HEK293 (cell line): Measurements from ENCODE around the gene CCDC167.

ENCODE experiments used
- GLIS2 ChIP-seq: fragments of 450-650 bp; formaldehyde crosslinking; IDR thresholded peaks from 2 replicates; pipeline ENCODE4 v1.5.1; 2016; ENCODE audit warnings: missing biosample characterization, missing genetic modification characterization
- KLF1 ChIP-seq: fragments of 450-650 bp; formaldehyde crosslinking; IDR thresholded peaks from 2 replicates; pipeline ENCODE4 v1.5.1; 2016; ENCODE audit warnings: missing biosample characterization, missing genetic modification characterization
- MZF1 ChIP-seq: fragments of 450-650 bp; formaldehyde crosslinking; IDR thresholded peaks from 2 replicates; pipeline ENCODE4 v1.5.1; 2017; ENCODE audit warnings: missing biosample characterization, missing genetic modification characterization, borderline replicate concordance
- REPIN1 ChIP-seq: fragments of 450-650 bp; formaldehyde crosslinking; IDR thresholded peaks from 2 replicates; pipeline ENCODE4 v1.5.1; 2017; ENCODE audit warnings: missing biosample characterization, missing genetic modification characterization, low read depth
- REST ChIP-seq: fragments of 450-650 bp; formaldehyde crosslinking; IDR thresholded peaks from 2 replicates; pipeline ENCODE4 v1.5.1; 2016; ENCODE audit warnings: missing biosample characterization, missing genetic modification characterization
- SP2 ChIP-seq: fragments of 450-650 bp; formaldehyde crosslinking; IDR thresholded peaks from 2 replicates; pipeline ENCODE4 v1.5.1; 2016; ENCODE audit warnings: missing biosample characterization, missing genetic modification characterization
- TSHZ1 ChIP-seq: fragments of 450-650 bp; formaldehyde crosslinking; IDR thresholded peaks from 2 replicates; pipeline ENCODE4 v1.5.1; 2016; ENCODE audit warnings: missing biosample characterization, missing genetic modification characterization, borderline replicate concordance
- ZNF138 ChIP-seq: fragments of 450-650 bp; formaldehyde crosslinking; IDR thresholded peaks from 2 replicates; pipeline ENCODE4 v1.5.1; 2016; ENCODE audit warnings: missing biosample characterization, missing genetic modification characterization, borderline replicate concordance
- ZNF184 ChIP-seq: fragments of 450-650 bp; IDR thresholded peaks from 2 replicates; pipeline ENCODE4 v1.5.1; 2018; ENCODE audit warnings: missing biosample characterization, mild to moderate bottlenecking, missing genetic modification characterization
- ZNF214 ChIP-seq: fragments of 450-650 bp; formaldehyde crosslinking; IDR thresholded peaks from 2 replicates; pipeline ENCODE4 v1.5.1; 2017; ENCODE audit warnings: missing biosample characterization, mild to moderate bottlenecking, missing genetic modification characterization, borderline replicate concordance
- ZNF404 ChIP-seq: fragments of 450-650 bp; formaldehyde crosslinking; IDR thresholded peaks from 2 replicates; pipeline ENCODE4 v1.5.1; 2017; ENCODE audit warnings: missing biosample characterization, missing genetic modification characterization
- ZNF837 ChIP-seq: fragments of 450-650 bp; formaldehyde crosslinking; IDR thresholded peaks from 2 replicates; pipeline ENCODE4 v1.5.1; 2016; ENCODE audit warnings: missing biosample characterization, missing genetic modification characterization
- TF ChIP-seq, protein P1 (sequence below): fragments of 450-650 bp; formaldehyde crosslinking; IDR thresholded peaks from 2 replicates; pipeline ENCODE4 v1.5.1; 2016; ENCODE audit warnings: missing biosample characterization, missing genetic modification characterization

GRCh38 chr6:37521674-37522073, 22.0 kb upstream of the CCDC167 start:
- TF ChIP-seq ZNF138 (tag by site-specific recombination) (no peak), ZNF404 (tag by site-specific recombination) (no peak), TSHZ1 (tag by site-specific recombination) (no peak), ZNF214 (tag by site-specific recombination) (no peak), REPIN1 (tag by site-specific recombination) (no peak), SP2 (tag by site-specific recombination) (no peak), MZF1 (tag by site-specific recombination) (no peak), ZNF837 (tag by site-specific recombination) (no peak), KLF1 (tag by site-specific recombination) (no peak), GLIS2 (tag by site-specific recombination) (no peak), REST (no peak), ZNF184 (tag by site-specific recombination) (no peak)
- TF ChIP-seq, protein P1, sequence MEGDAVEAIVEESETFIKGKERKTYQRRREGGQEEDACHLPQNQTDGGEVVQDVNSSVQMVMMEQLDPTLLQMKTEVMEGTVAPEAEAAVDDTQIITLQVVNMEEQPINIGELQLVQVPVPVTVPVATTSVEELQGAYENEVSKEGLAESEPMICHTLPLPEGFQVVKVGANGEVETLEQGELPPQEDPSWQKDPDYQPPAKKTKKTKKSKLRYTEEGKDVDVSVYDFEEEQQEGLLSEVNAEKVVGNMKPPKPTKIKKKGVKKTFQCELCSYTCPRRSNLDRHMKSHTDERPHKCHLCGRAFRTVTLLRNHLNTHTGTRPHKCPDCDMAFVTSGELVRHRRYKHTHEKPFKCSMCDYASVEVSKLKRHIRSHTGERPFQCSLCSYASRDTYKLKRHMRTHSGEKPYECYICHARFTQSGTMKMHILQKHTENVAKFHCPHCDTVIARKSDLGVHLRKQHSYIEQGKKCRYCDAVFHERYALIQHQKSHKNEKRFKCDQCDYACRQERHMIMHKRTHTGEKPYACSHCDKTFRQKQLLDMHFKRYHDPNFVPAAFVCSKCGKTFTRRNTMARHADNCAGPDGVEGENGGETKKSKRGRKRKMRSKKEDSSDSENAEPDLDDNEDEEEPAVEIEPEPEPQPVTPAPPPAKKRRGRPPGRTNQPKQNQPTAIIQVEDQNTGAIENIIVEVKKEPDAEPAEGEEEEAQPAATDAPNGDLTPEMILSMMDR, result no peak
